Measurements from ENCODE around the gene DEPP1. TPM values are rescaled to one million over a fixed set of nuclear protein-coding genes. Genes with fewer than 3 reads are reported as not detected.

Gene DEPP1
- total RNA-seq, 1 donor from 2014 or later = 62.7 TPM

DNA sequence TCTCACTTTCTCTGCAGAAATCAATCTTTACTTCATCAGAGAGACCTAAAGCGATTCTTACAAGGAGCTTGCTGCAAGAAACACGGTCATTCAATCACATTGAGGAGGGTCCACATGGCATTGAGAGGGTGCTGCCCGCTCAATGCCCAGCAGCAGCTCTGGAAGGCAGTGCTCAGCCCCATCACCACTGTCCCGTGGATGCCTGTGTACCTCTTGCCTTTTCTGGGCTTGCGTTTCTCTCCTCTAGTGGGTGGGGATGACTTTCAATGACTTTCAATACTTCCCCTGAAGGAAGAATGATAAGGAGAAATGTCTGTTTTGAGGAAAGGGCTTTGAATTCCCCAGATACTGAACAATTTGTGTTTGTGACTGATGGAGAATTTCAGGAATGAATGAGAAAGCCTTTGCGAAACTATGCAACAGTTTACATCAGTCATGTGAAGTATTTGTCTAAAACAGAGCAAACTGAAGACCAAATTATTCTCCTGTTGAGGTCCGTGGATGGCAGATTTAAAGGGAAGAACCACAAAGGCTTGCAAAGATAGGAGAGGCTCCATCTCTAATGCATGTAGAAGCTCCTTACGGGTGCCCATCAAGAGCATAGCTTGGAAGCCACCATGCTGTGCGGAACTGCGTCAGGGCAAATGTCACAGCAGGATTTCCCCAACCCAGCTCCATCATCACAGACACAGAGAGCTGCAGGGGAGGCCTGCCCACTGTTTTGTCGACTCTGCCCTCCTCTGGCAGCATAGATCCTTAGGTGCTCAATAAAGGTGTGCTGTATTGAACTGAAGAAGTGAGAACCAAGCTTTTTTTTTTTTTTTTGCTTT is 15.5 kb upstream of the DEPP1 start:
- DNase-seq (ENCODE audit: low spot score) = no peak

GRCh38 chr10:44993226-44993921 is 14.8 kb upstream of the DEPP1 start:
- no peak for DNase-seq (ENCODE audit: low spot score)

GRCh38 chr10:44992732-44993225 is 14.2 kb upstream of the DEPP1 start:
- DNase-seq (ENCODE audit: low spot score) = no peak

DNA sequence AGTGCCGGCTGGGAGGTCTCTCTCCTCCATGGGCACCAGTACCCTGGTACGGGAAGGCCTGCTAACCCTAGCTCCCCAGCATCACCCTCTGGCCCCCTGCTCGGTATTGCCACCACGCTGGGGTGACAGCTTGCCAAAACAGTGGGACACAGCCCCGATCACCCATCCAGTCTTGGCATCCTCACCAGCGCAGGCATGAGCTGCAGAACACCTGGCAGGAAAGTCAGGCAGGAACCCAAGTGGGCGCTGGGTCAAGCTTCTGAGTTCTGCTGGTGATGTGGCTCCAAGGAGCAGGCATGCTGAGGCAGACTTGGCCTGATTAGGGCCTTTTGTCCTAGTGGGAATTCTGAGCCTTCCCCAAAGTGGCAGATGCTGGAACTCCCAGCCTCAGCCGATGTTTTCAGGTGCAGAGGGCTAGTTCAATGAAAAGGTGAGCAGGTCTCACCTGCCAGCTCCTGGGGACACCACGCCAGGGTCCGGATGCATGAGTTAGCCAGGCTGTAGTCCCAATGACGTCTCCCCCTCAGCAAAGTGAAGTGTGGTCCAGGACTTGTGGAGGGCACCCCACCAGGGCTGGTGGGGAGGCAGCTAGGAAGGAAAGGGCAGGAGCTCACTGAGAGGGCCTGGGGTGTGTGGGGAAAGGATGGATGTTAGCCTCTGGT is 13.6 kb upstream of the DEPP1 start:
- DNase-seq (ENCODE audit: low spot score) = no peak

- DNase-seq (ENCODE audit: low spot score) = no peak
Measured at GRCh38 chr10:44991571-44991970, 13.0 kb upstream of the DEPP1 start.

- no peak for DNase-seq (ENCODE audit: low spot score)
Measured at GRCh38 chr10:44990965-44991364, 12.4 kb upstream of the DEPP1 start.

GRCh38 chr10:44990302-44990655 is 11.7 kb upstream of the DEPP1 start:
- no peak for DNase-seq (ENCODE audit: low spot score)

DNA sequence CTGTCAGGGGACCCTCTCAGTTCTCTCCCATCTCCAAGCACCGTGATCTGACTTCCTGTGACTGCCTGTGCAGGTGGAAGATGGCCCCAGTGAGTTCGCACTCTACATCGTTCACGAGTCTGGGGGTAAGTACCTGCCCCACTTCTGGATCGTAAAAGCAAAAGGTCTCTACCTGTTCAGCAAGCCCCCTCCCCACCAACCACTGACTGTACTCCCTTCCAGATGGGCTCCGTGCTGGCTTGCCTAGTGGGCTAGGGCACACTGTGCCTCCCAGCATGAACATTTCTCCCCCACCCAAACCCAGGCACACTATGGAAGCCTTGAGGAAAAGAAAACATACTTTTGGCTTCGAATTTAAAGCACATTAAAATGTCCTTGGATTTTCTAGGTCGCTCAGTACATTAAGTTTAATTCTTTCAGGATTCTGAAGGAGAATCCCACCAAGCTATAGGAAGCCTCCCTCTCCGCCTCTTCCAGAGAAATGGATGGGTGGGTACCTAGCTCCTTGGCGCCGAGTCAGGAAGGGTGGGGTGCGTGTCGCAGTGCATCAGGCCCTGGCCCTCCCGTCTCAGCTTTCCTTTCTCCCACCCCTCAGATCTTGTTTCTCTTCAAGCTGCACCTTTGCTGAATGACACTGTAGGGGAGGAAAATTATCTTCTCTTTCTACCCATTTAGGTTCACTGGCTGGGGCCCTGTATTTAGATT is 11.1 kb upstream of the DEPP1 start:
- DNase-seq (ENCODE audit: low spot score) = no peak

DNA sequence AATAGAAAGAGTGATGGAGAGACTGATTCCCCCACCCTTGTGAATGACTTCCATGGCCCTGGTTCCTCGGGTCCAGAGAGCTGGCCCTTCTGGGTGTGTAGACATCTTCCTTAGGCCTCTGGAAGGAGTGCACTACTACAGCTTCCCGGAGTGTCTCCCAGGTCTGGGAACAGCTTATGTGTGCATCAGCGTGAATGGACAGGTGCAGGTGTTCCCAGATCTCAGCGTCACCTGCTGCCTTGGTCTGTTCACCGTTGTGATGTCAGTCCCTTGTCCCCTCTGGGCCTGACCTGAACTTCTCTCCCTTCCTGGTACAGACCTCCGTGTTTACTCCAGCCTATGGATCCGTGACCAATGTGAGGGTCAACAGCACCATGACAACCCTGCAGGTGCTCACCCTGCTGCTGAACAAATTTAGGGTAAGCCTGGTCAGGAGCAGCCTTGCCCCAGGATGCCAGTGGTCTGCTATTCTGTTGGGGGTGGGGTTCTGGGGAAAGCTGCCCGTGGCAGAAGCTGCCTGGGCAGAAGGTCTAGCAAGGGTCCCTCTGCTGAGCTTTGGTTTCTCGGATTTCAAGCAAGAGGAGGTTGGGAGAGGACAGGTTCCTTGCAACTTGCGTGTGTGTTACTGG is 10.5 kb upstream of the DEPP1 start:
- no peak for DNase-seq (ENCODE audit: low spot score)

- peak; percentile 1 for DNase-seq (ENCODE audit: low spot score)
Measured at GRCh38 chr10:44986670-44987069, 8.1 kb upstream of the DEPP1 start.

- DNase-seq (ENCODE audit: low spot score) = no peak
Measured at GRCh38 chr10:44986179-44986578, 7.6 kb upstream of the DEPP1 start.

DNA sequence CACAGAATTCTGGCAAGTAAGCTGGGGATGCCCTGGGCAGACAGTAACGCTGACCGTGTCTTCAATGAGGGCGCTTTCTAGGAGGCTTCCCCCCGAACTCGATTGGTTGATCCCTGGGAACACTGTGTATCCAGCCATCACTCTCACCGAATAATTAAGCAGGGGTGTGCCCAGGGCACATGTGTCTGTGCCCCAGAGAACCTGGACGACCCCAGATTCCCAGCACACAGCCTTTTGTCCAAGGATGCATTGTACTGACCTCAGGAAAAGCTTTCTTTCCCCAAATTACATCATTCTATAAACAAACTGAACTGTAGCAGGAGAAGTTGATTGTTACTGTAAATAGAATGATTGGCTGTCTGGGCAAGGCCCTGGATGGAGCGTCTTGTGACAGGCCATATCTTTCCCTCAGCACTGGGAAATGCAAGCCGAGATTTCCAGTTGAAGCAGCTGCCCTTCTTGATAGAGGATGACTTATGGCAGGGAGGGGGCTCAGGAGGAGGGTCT is 6.6 kb upstream of the DEPP1 start:
- no peak for DNase-seq (ENCODE audit: low spot score)

DNA sequence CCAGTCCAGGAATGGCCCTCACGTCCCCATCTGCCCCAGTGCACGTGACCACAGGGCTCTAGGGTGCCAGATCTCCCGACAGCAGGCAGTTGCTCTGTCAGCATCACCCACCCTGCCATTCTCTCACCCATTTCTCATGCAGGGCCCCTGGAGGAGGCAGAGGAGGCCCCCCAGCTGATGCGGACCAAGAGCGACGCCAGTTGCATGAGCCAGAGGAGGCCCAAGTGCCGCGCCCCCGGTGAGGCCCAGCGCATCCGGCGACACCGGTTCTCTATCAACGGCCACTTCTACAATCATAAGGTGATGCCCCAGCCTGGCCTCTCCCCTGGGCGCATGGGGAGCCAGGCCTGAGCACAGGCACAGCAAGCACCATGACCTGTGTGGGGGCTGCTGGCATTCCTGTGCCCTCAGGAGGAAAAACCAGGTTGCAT is 6.1 kb upstream of the DEPP1 start:
- no peak for DNase-seq (ENCODE audit: low spot score)

- DNase-seq (ENCODE audit: low spot score) = no peak
Measured at GRCh38 chr10:44983895-44984278, 5.3 kb upstream of the DEPP1 start.

GRCh38 chr10:44983066-44983894 is 4.7 kb upstream of the DEPP1 start:
- no peak for DNase-seq (ENCODE audit: low spot score)

GRCh38 chr10:44982496-44982895 is 3.9 kb upstream of the DEPP1 start:
- no peak for DNase-seq (ENCODE audit: low spot score)

- no peak for DNase-seq (ENCODE audit: low spot score)
Measured at GRCh38 chr10:44982114-44982460, 3.5 kb upstream of the DEPP1 start.

DNA sequence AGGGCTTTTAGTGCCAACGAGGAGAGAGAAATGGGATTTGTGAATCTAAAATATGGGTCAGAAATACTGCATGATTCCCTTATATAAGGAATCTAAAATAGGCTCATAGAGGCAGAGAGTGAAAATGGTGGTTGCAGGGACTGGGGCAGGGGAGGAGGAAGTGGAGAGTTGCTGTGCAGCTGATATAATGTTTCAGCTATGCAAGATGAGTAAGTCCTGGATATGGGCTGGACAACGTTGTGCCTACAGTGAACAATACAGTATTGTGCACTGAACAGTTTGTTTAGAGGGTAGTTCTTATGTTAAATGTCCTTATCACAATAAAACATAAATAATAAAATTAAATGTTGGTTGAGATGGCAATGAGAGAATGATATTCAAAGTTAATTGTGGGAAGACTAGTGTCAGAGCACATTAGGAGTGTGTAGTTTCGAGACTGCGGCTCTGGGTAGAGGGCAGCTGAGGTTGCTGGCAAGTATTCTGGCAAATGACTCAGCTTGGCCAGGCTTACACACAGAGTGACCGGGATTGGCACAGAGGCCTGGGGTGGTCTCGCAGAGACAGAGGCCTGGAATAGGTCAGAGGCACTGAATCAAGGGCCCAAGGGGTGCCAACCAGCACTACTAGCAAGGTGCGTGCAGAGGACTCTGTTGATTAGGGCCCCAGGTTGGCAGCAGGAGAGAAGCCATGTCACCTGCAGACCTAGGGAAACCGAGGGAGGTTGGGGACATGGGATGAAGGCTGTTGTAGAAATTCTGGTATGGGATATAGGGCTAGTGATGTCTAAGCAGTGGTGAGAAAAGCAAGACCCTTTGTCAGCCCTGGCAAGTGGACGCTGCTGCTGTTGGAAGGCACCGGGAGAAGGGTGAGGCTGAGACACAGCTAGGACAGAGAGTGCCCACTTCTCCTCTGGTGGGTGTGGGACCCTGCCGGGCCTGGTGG is 2.8 kb upstream of the DEPP1 start:
- no peak for DNase-seq (ENCODE audit: low spot score)

Data from ureter (tissue), 1 donor.